Peyer's patch (tissue), 4 donors: ENCODE results near the gene WWOX. TPM values are rescaled to one million over a fixed set of nuclear protein-coding genes. Genes with fewer than 3 reads are reported as not detected.

Source experiments
- DNase-seq, 3 donors: peaks; one replicate each; pipeline ENCODE4 v3.0.0-alpha.2; 2017 to 2019
- H3K27ac ChIP-seq, 4 donors: fragments of 200-600 bp; sonication (generic); one replicate each; pipeline ENCODE4 v1.5.1; 2016 to 2019
- H3K27me3 ChIP-seq, 2 donors: fragments of 200-600 bp; sonication (generic); one replicate each; pipeline ENCODE4 v1.5.1; 2019
- H3K36me3 ChIP-seq, 3 donors: fragments of 200-600 bp; sonication (generic); one replicate each; pipeline ENCODE4 v1.5.1; 2016 to 2019
- H3K4me1 ChIP-seq, 4 donors: fragments of 200-600 bp; sonication (generic); one replicate each; pipeline ENCODE4 v1.5.1; 2016 to 2019
- H3K4me3 ChIP-seq, 4 donors: fragments of 200-600 bp; sonication (generic); 1 replicate in 3 of 4; 2 replicates in 1 of 4; pipeline ENCODE4 v1.5.1; 2016 to 2019; ENCODE audit warnings: mild to moderate bottlenecking in 1 of 4
- H3K9me3 ChIP-seq, 4 donors: fragments of 200-600 bp; sonication (generic); one replicate each; pipeline ENCODE4 v1.5.1; 2016 to 2019; ENCODE audit warnings: mild to moderate bottlenecking in 1 of 4
- POLR2A ChIP-seq, 2 donors: fragments of 450-650 bp; IDR thresholded peaks; one replicate each; pipeline ENCODE4 v1.5.1; 2017; ENCODE audit warnings: antibody characterized with exemption in 2 of 2, mild to moderate bottlenecking in 2 of 2, moderate library complexity in 2 of 2
- total RNA-seq, 4 donors: library from RNA; depleted of rRNA; stranded (reverse); fragments of >200 nt; gene quantifications; one replicate each; pipeline ENCODE4 v1.1.0, GENCODE V29; 2016
- TF ChIP-seq, protein P1 (sequence below), 6 experiments: fragments of 450-650 bp in 4 of 6; fragments of 200-600 bp in 2 of 6; sonication (generic) in 1 of 6; IDR thresholded peaks; one replicate each; pipeline ENCODE4 v1.5.1; 2017 to 2019; ENCODE audit warnings: antibody characterized with exemption in 6 of 6, mild to moderate bottlenecking in 3 of 6, moderate library complexity in 1 of 6

Gene WWOX
- total RNA-seq, 4 donors from 2014 or later = 17.3 to 197 (median 57.5) TPM

DNA sequence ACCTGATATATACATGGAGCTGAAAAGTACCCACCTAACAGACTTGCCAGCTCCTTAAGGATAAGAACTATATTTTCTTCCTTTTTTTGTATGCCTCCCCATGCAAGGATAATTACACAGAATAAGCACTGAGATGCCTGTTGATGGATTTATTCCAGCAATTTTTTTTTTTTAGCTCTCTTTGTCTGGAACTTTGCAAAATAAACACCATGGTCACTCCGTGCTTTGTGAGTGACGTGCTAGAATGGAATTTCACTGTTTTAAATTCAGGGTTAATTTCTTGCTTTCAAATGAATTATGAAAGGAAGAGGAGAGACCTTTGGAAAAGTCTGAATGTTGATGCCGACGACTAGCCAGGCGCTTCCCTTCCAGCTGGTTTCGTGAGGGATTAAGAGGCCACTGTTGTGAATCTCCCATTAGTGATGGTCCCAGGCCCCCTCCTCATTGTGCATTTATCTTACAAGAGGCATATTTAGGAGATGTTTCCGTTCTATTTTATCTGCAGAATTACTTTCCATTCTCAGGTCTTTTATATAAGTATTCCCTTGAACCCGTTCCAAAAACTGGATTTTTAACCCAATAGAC is 529.1 kb downstream of the WWOX start:
- H3K4me3 ChIP-seq = no peak overlapping the region
- peaks cover 0 to 7% (median 0%) of the 10 kb centered on the region in 4 donors for H3K9me3 ChIP-seq
- H3K36me3 ChIP-seq = no peaks in the 10 kb centered on the region
- TF ChIP-seq POLR2A (IDR thresholded peaks at IDR 0.05) = no peak
- TF ChIP-seq, protein P1, sequence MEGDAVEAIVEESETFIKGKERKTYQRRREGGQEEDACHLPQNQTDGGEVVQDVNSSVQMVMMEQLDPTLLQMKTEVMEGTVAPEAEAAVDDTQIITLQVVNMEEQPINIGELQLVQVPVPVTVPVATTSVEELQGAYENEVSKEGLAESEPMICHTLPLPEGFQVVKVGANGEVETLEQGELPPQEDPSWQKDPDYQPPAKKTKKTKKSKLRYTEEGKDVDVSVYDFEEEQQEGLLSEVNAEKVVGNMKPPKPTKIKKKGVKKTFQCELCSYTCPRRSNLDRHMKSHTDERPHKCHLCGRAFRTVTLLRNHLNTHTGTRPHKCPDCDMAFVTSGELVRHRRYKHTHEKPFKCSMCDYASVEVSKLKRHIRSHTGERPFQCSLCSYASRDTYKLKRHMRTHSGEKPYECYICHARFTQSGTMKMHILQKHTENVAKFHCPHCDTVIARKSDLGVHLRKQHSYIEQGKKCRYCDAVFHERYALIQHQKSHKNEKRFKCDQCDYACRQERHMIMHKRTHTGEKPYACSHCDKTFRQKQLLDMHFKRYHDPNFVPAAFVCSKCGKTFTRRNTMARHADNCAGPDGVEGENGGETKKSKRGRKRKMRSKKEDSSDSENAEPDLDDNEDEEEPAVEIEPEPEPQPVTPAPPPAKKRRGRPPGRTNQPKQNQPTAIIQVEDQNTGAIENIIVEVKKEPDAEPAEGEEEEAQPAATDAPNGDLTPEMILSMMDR (IDR thresholded peaks at IDR 0.05) = no peak
- H3K4me1 ChIP-seq = no peaks in the 10 kb centered on the region
- no peak overlapping the region for H3K27ac ChIP-seq
- DNase-seq = no peak
- no peaks in the 10 kb centered on the region for H3K27me3 ChIP-seq

DNA sequence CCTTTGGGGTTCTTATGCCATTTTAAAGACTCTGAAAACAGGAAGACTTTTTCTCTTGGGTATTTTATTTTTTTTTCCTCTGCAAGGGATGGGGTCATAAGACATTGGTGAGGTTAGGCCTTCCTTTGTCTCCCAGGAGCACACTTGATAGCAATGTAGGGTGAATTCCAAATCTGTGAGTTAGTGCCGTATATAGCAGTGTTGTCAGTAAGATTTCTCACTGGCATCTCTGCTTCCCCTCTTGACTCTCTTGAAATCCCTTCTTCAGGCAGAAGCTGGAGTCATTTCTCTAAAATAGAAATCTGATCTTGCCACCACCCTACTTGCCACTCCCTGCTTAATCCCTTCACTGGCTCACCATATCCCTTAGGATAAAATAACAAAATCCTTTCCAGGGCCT is 529.7 kb downstream of the WWOX start:
- H3K36me3 ChIP-seq = no peaks in the 10 kb centered on the region
- no peak for DNase-seq
- H3K4me3 ChIP-seq = no peak overlapping the region
- H3K4me1 ChIP-seq = no peaks in the 10 kb centered on the region
- TF ChIP-seq POLR2A (IDR thresholded peaks at IDR 0.05) = no peak
- TF ChIP-seq, protein P1 (IDR thresholded peaks at IDR 0.05) = no peak
- H3K27me3 ChIP-seq = no peaks in the 10 kb centered on the region
- H3K27ac ChIP-seq = no peak overlapping the region
- peaks cover 0 to 7% (median 0%) of the 10 kb centered on the region in 4 donors for H3K9me3 ChIP-seq

DNA sequence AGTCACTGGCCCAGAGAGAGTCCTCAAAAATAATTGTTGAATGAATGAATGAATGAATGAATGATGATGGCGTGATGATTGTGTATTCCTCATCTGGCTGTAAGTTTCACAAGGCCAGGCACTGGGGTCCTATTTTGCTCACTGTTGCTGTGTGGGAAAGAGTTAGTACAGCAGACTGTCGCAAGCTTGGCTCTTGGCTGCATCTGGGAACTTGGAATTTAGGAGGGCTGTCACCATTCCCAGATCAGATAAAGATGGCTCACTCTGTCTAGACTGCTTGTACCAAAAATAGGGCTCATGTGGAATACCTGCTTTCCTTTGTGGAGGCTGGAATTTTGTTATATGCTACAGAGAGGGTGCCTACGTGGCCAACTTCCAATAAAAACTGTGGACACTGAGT is 530.6 kb downstream of the WWOX start:
- Histone ChIP-seq H3K4me1 (no peaks in the 10 kb centered on the region), H3K27ac (no peak overlapping the region), H3K4me3 (no peak overlapping the region), H3K9me3 (peaks cover 0 to 7% (median 0%) of the 10 kb centered on the region in 4 donors), H3K36me3 (no peaks in the 10 kb centered on the region), H3K27me3 (no peaks in the 10 kb centered on the region)
- TF ChIP-seq, protein P1 (IDR thresholded peaks at IDR 0.05) = no peak
- no peak for TF ChIP-seq POLR2A (IDR thresholded peaks at IDR 0.05)
- no peak for DNase-seq

DNA sequence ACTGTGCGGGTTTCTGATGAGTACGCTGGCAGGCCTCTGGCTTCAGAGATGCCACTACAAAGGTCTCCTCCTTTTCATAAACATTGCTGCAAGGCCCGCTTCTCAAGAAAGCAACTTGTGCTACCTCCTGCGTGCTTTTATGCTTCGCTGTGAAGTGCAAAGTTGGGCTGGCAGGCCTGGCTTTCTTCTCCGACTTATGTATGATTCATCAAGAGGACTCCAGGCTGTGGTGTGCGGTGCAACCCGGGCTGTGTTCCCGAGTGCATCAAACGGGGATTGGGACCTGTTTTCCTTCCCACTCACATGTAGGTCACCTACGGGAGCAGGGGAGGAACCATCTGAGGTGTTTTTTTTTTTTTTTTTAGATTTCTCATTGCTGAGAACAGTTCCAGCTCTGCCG is 534.1 kb downstream of the WWOX start:
- no peak for DNase-seq
- Histone ChIP-seq H3K4me1 (no peaks in the 10 kb centered on the region), H3K27me3 (no peaks in the 10 kb centered on the region), H3K4me3 (no peak overlapping the region), H3K9me3 (peaks cover 0 to 7% (median 0%) of the 10 kb centered on the region in 4 donors), H3K27ac (no peak overlapping the region), H3K36me3 (no peaks in the 10 kb centered on the region)
- TF ChIP-seq, protein P1 (IDR thresholded peaks at IDR 0.05) = no peak
- no peak for TF ChIP-seq POLR2A (IDR thresholded peaks at IDR 0.05)

DNA sequence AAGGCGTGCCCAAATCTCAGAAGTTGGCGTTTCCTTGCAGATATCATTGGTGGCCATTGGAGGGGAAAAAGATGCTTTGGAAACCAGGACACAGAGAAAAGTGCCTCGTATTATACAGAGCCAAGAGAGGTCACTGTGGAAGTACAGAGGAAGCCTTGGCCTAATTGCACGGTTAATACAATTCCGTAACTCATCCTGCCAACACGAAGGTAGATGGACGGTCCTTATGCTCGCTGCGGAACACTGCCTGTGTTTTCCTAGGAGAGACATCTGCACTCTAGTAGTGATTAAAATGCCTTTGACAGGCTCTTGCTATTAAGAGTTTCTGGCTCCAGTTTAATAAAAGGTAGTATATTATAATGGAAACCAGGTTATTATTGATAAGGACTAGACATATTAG is 536.4 kb downstream of the WWOX start:
- H3K9me3 ChIP-seq = no peaks in the 10 kb centered on the region
- no peaks in the 10 kb centered on the region for H3K4me1 ChIP-seq
- no peak for DNase-seq
- no peaks in the 10 kb centered on the region for H3K36me3 ChIP-seq
- H3K27ac ChIP-seq = no peak overlapping the region
- H3K4me3 ChIP-seq = no peak overlapping the region
- H3K27me3 ChIP-seq = no peaks in the 10 kb centered on the region
- TF ChIP-seq, protein P1 (IDR thresholded peaks at IDR 0.05) = no peak
- no peak for TF ChIP-seq POLR2A (IDR thresholded peaks at IDR 0.05)

DNA sequence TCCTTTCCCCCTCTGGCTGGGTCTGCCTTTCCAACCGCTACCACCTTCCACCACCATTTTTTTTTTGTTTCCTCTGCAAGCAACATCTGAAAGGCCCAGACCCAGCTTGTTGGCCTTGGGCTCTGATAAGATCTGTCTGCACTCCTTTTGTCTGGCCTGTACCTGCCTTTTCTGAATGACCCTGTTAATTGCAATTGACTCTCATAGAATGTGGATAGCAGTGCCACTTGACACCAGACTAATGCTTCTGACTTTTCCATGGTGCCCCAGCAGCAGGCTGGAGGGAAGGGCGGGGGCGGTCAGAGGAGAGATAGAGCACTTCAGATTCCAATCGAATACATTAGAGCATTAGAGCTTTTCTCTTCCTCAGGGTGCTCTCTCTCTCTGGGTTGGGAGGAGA is 538.9 kb downstream of the WWOX start:
- H3K9me3 ChIP-seq = no peaks in the 10 kb centered on the region
- TF ChIP-seq POLR2A (IDR thresholded peaks at IDR 0.05) = no peak
- TF ChIP-seq, protein P1 (IDR thresholded peaks at IDR 0.05) = no peak
- H3K4me1 ChIP-seq = no peaks in the 10 kb centered on the region
- no peak overlapping the region for H3K27ac ChIP-seq
- no peak overlapping the region for H3K4me3 ChIP-seq
- no peaks in the 10 kb centered on the region for H3K36me3 ChIP-seq
- no peaks in the 10 kb centered on the region for H3K27me3 ChIP-seq
- no peak for DNase-seq
